NCI-H510A treated with DMSO at 0.1 percent for 48 hours (cell line): ENCODE measurements around the gene LEFTY1.

Experiments
- DNase-seq: peaks from one replicate; lab custom pipeline; 2025; lab: John Stamatoyannopoulos, UW

Gene LEFTY1

DNA sequence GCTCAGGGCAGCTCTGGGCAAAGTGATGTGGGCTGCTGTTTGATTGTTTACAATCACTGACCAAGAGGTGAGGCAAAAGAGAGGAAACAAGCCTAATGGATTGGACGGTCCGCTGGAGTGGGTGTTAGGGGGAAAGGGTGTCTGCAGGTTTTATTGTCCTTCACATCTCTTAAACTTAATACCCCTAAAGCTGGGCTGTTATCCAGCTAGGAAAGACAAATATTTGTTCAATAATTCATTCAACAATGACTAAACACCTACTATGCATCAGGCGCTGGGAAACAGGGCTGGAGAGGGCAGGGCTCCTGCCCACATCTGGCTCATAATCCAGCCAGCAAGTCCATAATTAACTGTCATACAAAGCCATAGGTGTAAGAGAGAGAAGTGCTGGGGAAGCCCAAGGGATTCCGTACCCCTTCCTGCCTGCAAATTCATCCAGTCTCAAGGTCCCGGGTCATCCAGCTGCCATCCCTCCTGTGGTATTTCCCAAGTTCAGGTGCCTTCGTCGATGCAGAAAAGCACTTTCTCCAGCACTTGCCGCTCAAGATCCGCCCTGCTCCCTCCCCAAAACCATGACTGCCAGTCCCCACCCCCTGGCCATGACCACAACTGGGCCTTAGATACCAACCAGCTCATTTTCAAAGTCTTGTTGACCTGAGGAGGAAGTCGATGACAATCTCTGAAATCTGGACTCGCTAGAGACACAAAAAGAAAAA is 17.4 kb downstream of the LEFTY1 start:
- DNase-seq: peak; percentile 85

DNA sequence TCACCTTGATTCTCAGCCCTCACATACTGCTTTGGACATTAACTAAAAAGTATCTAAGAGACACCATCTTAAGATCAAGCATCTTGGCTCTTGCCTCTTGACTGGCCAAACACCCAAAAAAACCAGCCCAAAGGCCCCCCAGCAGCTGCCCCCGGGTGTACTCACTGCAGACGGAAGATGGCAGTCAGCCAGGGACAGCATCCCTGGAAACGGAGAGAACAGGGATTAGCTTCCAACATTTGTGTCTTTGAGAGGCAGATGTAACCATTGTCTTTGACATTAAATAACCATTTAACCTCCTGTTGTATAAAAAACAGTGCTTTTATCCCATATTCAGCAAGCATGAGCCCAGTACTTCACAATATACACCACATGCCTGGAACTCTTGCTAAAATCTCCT is 18.0 kb downstream of the LEFTY1 start:
- peak; percentile 80 for DNase-seq

DNA sequence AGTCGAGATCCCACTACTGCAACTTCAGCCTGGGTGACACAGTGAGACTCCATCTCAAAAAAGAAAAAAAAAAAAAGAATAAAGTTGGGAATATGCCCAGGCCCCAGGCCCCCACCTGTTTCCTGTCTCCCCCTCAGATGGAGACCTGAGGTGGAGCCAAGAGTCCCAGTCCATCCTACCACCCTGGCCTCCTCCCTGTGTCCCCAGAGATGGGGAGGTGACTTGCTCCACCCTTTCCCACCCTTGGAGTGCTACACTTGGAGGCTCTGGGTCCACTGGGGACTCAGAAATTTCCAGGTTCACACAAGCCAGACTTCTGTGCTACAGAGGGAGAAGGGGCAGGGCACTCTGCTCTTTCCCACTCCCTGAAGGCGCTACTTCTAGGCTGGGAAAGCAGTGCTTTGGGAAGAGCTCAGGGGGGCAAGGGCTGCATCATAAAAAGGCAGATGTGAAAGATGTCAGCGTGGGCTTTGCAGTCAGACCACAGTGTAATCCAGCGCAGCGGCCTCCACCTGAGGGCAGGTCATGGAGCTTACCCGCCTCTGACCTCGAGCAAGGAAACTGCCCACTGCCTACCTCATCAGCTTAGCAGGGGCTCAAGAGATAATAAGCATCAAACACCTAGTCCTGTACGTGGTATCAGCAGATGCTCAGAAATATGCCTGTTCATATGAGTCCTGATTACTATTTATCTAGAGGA is 20.2 kb downstream of the LEFTY1 start:
- DNase-seq: no peak

DNA sequence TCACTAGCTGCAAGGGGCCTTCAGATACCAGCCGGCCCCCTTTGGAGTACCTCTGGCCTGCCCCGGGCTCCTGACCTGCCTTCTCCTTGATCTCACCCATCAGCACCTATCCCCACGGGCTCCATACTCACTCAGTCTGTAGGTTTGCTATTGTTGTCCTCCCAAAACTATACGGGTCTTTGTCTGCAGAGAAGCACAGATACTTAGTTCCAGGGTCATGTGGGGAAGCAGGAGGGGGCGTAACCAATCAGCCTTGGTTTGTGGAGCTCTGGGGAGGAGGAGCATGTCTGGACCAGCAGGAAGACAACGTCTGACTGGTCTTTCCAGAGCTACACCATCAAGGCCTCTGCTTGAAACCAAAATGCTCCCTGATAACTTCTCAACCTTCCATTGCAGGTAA is 22.0 kb downstream of the LEFTY1 start:
- DNase-seq: peak; percentile 31

DNA sequence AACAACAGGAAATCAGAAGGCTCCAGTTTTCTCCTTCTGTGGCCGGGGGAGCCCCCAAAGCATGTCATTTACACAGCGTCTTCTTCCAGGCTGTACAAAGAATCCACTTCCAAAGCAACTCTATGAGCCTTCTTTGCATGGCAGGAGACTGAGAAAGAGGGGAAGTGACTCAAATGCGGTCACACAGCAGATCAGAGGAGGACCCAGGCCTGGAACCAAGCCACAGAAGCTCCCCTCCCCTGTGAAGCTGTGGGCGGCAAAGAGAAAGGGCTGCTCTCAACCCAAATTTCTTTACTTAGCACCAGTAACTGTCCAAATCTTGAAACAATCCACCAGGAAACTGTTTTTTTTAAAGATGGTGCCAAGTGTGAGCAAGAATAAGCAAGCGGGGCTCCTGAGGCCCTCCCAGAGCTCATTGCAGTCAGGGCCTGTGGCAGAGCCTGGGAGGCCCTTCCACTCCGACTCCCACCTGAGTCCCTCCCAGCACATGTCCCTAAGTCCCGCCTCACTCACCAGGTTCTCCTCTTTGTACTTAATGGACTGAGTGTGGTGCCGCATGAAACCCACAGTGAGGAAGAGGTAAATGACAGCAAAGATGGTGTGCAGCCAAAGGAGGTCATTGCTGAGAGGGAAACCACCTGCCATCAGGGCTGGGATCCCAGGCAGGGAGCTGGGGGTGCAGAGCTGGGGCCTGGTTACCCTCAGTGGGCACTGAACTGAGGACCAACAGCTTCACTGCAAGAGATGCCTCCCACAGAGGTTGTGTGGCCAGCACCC is 22.7 kb downstream of the LEFTY1 start:
- no peak for DNase-seq

DNA sequence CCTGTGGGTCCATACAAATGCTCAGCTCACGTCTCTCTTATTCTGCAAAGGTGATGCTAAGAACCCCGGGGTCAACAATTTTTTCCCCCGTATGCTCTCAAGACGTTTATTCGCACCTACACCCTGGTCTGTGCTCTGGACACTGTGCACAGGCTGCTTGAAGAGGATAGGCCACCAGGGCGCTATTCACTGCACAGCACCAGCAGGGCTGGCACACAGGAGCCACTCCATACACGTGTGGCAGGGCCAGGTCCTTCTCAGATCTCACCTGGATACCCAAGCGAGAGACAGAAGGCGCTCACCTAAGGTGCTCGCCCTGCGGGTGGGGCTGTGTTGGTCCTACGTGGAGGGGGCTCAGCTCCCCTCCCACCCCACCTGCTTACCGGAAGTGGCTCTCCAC is 23.4 kb downstream of the LEFTY1 start:
- no peak for DNase-seq

DNA sequence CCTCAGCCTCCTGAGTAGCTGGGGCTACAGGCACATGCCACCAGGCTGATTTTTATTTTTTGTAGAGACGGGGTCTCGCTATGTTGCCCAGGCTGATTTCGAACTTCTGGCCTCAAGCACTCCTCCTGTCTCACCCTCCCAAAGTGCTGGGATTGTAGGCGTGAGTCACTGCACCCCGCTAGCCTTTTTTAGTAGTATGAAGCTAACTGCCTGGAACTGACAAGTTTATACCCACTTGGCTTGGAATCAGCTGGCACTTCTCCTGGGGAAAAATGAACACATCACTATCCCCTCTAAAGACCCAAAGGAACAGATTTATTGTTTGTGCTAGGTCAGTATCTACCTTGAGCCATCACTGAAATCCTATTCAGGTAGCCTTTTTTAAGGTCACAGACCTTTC is 25.8 kb downstream of the LEFTY1 start:
- DNase-seq: no peak

DNA sequence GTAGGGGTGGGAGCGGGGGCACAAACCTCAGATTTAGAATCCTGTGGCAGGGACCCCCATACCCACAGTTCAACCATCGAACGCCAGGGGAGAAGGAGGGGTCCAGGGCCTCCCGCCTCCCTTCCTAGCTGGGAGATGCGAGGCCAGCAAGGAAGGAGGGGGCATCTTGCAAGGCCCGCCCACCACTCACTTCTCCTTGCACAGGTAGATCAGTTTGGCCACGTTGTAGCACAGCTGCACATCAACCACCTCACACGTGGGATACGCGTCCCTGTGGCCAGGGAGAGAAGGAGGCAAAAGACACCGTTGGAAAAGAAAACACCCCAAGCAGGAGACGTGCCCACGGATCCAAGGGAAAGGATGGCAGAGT is 26.4 kb downstream of the LEFTY1 start:
- no peak for DNase-seq

DNA sequence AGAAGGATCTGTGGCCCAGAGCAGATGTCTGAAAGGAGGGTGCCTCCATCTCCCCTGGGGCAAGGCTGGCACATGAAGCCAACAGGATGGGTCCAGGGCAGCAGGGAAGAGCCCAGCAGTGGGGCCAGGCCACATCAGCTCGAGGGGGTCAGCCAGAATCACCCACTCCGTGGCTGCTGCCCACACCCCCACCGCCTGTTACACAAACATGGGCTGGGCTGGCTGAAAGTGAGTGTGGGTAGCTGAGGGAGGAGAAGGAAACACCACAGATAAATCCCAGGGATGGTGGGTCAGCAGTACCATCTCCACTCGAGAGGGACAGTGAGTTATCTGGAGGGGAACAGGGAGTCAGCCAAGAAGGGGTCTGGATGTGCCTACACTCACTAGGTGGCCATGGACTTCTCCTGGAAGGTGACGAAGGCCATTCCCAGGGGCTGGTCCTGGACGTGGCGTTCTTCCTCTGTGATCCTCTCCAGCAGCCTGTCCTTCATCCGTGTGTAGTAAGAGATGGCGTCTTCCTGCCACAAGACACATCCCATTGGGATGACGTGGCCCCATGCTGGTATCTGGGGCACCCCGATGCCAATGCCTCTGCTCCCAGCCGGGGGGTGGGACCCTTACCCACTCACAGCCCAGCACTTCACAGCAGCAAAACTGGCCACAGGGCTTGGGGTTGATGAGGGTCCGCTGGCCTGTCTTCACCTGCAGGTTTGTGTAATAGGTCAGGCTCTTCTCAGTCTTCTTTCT is 26.9 kb downstream of the LEFTY1 start:
- no peak for DNase-seq

DNA sequence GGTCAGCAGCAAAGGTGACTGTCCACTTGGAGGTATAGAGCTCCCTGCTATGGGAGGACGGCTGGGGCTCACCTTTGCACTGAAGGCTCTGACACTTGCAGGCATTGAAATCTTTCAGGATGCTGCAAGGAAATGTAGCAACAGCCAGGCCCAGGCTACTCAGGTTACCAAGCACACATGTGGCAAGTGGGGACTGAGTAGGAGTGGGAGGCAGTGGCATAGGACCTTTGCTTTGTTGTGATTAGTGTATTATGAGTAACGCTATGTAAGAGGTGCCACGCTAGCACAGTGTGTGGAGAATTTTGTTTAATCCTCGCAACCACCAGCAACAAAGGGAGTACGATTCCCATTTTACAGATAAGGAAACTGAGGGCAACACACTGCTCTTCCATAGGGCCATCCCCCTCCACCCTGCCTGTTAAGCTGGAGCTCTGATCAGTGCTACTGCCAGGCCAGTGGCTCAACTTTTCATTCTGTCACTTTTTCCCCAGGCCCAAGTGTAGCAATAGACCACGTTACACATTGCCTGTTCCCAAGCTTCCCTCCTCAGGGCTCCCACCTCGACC is 28.0 kb downstream of the LEFTY1 start:
- DNase-seq: no peak

DNA sequence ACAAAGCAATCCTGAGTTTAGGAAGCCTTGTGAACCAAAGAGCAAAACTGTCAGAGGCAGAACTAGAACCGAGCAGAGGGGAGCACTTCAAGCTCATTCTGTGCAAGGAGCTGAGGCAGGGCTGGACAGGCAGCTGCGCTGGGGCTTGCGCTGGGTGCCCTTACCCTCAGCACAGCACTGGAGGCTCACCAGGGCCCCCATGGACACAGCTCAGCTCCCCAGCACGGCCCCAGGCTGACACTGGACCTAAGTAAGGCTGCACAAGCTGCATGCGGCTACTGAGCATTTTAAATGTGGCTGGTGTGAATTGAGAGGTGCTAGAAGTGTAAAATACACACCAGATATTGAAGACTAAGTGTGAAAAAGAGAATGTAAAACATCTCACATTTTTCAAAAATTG is 28.8 kb downstream of the LEFTY1 start:
- no peak for DNase-seq

DNA sequence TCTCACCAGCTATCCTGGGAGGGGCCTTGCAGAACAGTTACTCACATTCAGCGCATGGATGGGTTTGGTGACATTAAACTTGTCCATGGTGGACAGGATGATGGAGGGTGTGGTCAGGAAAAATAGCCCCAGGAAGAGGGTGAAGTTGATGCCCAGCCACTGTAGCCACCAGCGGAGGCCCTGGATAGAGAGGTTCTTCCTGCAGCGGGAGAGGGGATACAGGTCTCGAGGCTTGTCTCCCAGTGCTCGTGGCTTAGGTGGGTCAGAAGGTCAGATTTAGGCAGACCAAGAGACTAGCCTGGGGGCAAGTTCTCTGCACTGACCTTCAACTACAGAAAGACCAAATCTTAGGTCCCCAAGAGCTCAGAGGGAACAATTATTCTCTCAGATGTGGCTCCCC is 29.8 kb downstream of the LEFTY1 start:
- no peak for DNase-seq

DNA sequence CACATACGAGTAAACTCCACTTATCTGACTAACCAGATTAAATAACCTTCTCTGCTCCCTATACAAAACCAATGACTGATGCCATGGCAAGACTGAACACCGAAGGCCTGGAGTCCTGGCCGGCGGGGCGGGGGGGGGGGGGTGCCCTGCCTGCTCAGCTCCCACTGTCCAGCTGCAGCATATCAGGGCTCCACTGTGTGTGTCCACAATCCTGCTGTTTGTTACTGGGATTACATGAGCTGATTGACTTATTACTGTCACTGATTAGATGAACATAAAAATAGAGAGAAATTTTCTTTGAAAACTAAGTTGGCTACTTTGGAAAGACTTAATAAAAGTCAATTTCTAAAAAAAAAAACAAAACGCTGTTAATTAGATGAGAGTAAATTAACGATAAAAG is 31.7 kb downstream of the LEFTY1 start:
- DNase-seq: no peak

DNA sequence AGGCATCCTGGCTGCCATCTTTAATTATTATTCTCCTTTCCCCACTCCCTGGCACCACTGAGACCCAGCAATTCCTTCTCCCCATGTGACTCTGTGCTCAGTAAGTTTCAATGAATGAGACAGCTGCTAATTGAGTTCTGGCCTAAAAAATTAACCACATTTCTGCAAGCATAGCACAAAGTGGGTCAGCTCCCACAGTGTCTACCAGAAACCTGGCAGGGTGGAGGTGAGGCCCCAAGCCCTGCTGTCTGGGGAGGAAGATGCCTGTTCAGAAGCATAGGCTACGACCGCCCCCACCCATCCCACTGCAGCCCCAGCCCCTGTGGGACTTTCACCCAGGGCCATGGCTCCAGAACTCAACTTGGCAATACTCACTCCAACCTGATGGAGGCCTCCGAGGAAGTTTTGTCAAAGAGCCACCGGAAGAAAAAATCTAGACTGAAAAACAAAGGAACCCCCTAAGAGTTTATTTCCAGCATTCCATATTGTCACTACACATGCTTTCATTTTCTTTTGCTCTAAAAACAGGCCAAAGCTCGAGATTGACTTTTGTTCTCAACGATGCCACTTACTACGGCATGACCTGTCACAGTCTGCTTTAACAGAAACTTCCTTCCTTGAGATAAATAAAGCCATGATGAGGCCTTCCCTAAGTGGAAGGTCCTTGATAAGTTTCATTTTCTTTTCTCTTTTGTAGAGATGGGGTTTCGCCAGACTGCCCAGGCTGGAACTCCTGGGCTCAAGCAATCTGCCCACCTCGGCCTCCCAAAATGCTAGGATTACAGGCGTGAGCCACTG is 33.2 kb downstream of the LEFTY1 start:
- DNase-seq: no peak

DNA sequence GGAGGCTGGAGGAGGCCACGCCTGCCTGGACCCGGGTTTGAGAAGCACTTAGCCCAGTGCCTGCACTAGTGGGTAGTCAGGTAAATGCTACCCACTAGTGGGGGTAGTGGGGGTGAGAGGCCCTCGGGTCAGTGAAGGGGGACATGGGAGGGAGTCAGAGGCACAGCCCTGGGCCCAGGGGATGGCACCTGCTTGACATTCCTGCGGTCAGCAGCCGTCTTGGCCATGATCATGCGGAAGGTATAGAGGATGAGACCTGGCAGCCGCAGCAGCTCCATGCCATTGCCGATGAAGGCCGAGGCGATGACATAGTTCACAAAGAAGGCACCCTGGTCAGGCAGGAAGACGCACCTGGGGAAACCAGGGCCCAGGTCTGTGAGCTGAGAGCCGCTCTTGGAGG is 35.5 kb downstream of the LEFTY1 start:
- DNase-seq: no peak

DNA sequence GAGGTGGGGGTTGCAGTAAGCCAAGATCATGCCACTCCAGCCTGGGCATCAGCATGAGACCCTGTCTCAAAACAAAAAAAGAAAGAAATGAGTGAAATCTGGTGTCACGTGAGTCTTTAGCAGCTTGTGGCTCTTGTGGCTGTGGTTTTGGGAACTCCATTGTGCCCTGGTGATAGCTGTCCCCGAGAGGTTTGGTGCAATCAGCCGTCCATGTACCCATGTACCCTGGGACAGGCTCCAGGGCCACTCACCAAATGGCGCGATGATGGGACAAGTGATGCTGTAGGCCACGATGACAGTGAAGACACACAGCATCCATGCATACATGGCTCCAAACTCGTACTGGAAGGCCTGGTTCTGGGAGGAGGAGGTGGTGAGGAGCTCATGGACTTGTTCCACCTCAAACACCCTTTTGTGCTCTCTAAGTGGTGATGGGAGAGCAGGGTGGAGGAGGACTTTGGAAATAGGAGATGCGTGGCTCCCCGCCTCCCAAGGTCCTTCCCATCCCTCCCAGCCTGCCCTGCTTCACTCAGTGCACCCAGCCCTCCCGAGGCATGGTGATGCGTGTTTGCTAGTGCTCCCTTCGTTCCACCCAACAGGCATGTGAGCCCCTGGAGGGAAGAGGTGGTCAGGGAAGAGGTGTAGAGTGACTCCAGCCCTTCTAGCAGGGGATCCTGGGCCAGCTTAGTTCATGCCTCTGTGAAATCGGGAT is 36.4 kb downstream of the LEFTY1 start:
- DNase-seq: no peak

DNA sequence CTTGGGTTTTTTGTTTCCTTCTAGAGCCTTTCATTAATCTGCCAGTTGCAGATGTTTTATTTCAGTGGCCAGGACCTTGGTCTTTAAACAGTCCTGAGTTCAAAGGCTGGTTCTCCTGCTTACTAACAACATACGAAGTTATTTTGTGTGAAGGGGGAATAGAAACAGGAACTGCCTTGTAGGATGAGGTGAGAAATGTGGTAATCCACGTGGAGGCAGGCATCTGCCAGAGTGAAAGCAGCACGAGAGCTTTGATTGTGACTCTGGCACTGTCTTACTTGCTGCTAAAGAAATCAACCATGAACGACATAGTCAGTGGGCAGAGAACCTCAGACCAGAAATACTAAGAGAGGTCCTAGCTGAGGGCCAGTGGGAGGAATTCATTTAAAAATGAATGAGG is 37.1 kb downstream of the LEFTY1 start:
- no peak for DNase-seq

DNA sequence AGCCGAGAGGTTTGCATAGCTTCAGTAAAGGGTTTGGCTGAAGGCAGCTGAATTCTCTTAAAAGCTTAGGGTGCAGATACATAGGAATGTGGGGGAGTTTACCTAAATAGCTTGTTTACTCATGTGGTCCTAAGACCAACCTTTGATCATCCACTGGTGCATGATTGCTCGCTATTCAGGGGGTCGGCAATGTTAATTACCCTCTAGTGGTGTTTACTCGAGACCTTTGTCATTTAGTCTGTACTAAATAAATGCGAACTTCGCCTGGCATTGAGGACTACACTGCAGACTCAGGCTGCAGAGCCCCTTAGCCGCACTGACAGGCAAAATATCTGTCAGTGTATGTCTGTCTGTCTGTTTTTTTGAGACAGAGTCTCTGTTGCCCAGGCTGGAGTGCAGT is 38.6 kb downstream of the LEFTY1 start:
- DNase-seq: no peak

DNA sequence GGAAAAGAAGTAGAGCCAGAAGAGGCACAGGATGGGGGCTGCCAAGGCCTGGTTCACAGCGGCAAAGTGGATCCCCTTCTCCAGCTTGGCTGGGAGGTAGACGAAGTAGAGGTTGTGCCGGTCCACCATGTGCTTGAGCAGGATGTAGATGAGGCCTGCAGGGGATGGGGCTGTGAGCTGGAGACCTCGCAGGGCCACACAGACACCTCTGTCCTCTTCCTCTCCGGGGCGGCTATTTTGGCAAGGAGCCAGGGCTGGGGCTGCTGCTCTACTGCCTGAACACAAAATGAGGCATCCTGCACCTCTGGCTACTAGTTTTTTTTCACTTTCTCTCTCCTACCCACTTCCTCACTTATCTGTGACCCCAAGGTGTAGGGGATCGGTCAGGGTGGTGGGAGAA is 39.0 kb downstream of the LEFTY1 start:
- no peak for DNase-seq
